B cell (primary cell): ENCODE data around the gene KLHL24. TPM values are rescaled to one million over a fixed set of nuclear protein-coding genes. Genes with fewer than 3 reads are reported as not detected.

Experiments
- ATAC-seq: fragments of 200-7000 bp; cut with Tn5 transposase; one replicate; pipeline ENCODE4 v1.10.0; 2021; ENCODE audit warnings: low read depth, mild to moderate bottlenecking, moderate number of reproducible peaks, moderate library complexity
- CTCF ChIA-PET: fragments of 350-600 bp; sonication (Branson Sonifier 250); formaldehyde crosslinking; loops from one replicate; lab custom pipeline; 2021; ENCODE audit warnings: antibody characterized with exemption, inconsistent platforms; lab: Charles Lee
- POLR2A ChIA-PET: fragments of 350-600 bp; sonication (Branson Sonifier 250); formaldehyde crosslinking; loops from one replicate; lab custom pipeline; 2021; ENCODE audit warnings: antibody characterized with exemption; lab: Charles Lee
- DNase-seq: peaks from one replicate; pipeline ENCODE4 v3.0.0; 2013
- H2AFZ ChIP-seq: 2 replicates; pipeline ENCODE4 v1.6.1; 2012; ENCODE audit warnings: mild to moderate bottlenecking, low read depth, low read length; ENCODE audit not compliant: insufficient read depth, poor library complexity, severe bottlenecking
- H3K27ac ChIP-seq, 2 donors: 1 replicate in 1 of 2; 2 replicates in 1 of 2; pipeline ENCODE4 v1.5.1; 2012 to 2013; ENCODE audit warnings: low read length in 2 of 2, mild to moderate bottlenecking in 2 of 2, moderate library complexity in 1 of 2
- H3K27me3 ChIP-seq, 4 experiments: fragments of 200-600 bp in 1 of 4; sonication (generic) in 1 of 4; replicated peaks in 1 of 4; 1 replicate in 2 of 4; 2 replicates in 2 of 4; pipeline versions ENCODE4 v1.6.1 to v1.7.0; 2013 to 2016; ENCODE audit warnings: low read length in 3 of 4, mild to moderate bottlenecking in 2 of 4, mixed read lengths in 1 of 4, moderate library complexity in 1 of 4; ENCODE audit not compliant: insufficient read depth in 4 of 4, control insufficient read depth in 3 of 4; ENCODE audit errors: control extremely low read depth in 1 of 4
- H3K36me3 ChIP-seq, 2 experiments: replicated peaks in 1 of 2; 1 replicate in 1 of 2; 2 replicates in 1 of 2; pipeline versions ENCODE4 v1.6.1 to v1.7.1; 2013; ENCODE audit warnings: low read length in 1 of 2; ENCODE audit not compliant: insufficient read depth in 2 of 2, control insufficient read depth in 1 of 2; ENCODE audit errors: control extremely low read depth in 1 of 2, extremely low read depth in 1 of 2
- H3K4me1 ChIP-seq, 2 donors: fragments of 200-600 bp in 1 of 2; sonication (generic) in 1 of 2; 1 replicate in 1 of 2; 2 replicates in 1 of 2; pipeline versions ENCODE4 v1.5.1 to v1.6.1; 2013 to 2017; ENCODE audit warnings: low read length in 2 of 2; ENCODE audit not compliant: control insufficient read depth in 2 of 2, insufficient read depth in 2 of 2
- H3K4me2 ChIP-seq: replicated peaks from 2 replicates; pipeline ENCODE3; 2012; ENCODE audit warnings: mild to moderate bottlenecking, low read depth, low read length; ENCODE audit not compliant: poor library complexity, severe bottlenecking
- H3K4me3 ChIP-seq, 5 experiments: fragments of 200-600 bp in 1 of 5; sonication (generic) in 1 of 5; 1 replicate in 3 of 5; 2 replicates in 2 of 5; pipeline versions ENCODE4 v1.5.1 to v1.7.0; 2011 to 2016; ENCODE audit warnings: low read length in 4 of 5, mild to moderate bottlenecking in 4 of 5, low read depth in 2 of 5, control low read depth in 1 of 5, moderate library complexity in 1 of 5; ENCODE audit not compliant: insufficient read depth in 1 of 5; ENCODE audit errors: control extremely low read depth in 1 of 5, extremely low read depth in 1 of 5
- H3K79me2 ChIP-seq: fragments of 200-600 bp; sonication (generic); one replicate; pipeline ENCODE4 v1.6.0; 2016; ENCODE audit warnings: low read length; ENCODE audit not compliant: control insufficient read depth, insufficient read depth
- H3K9ac ChIP-seq: fragments of 200-600 bp; sonication (generic); 2 replicates; pipeline ENCODE4 v1.6.1; 2017; ENCODE audit warnings: mild to moderate bottlenecking, low read length, moderate library complexity
- H3K9me3 ChIP-seq, 3 donors: one replicate each; pipeline versions ENCODE4 v1.6.1 to v1.7.1; 2013; ENCODE audit warnings: low read length in 2 of 3; ENCODE audit not compliant: control insufficient read depth in 2 of 3, insufficient read depth in 1 of 3; ENCODE audit errors: control extremely low read depth in 1 of 3
- H4K20me1 ChIP-seq: 2 replicates; pipeline ENCODE4 v1.6.0; 2012; ENCODE audit warnings: mild to moderate bottlenecking, low read length; ENCODE audit not compliant: insufficient read depth, control insufficient read depth, poor library complexity, severe bottlenecking
- H3K27ac Mint-ChIP-seq: one replicate; pipeline ENCODE4 v1.8.0; 2021; ENCODE audit warnings: mixed read lengths
- H3K27me3 Mint-ChIP-seq: one replicate; pipeline ENCODE4 v1.8.0; 2021; ENCODE audit warnings: mixed read lengths
- H3K4me1 Mint-ChIP-seq: one replicate; pipeline ENCODE4 v1.8.0; 2021; ENCODE audit warnings: mixed read lengths
- H3K4me3 Mint-ChIP-seq: one replicate; pipeline ENCODE4 v1.8.0; 2021; ENCODE audit warnings: mixed read lengths
- H3K9me3 Mint-ChIP-seq: one replicate; pipeline ENCODE4 v1.8.0; 2022; ENCODE audit warnings: mixed read lengths; ENCODE audit not compliant: insufficient read depth
- EZH2 ChIP-seq: IDR thresholded peaks from 2 replicates; pipeline ENCODE4 v1.6.1; 2012; ENCODE audit warnings: borderline replicate concordance, low read depth, mild to moderate bottlenecking, moderate library complexity, low read length; ENCODE audit not compliant: insufficient read depth, poor library complexity, severe bottlenecking
- WGBS: methylation state at CpG from one replicate; pipeline ENCODE4 v1.1.5; 2013; ENCODE audit warnings: missing lambda C conversion rate; ENCODE audit not compliant: insufficient coverage; 5-methylcytosine and 5-hydroxymethylcytosine counted together
- intact Hi-C: fragments of 100-400 bp; cut with micrococcal nuclease; formaldehyde crosslinking; loops from one replicate; pipeline ENCODE4 v1.10.0; 2022
- polyA plus RNA-seq: library from polyadenylated mRNA; depleted of rRNA; stranded (reverse); fragments of >200 nt; gene quantifications from 2 replicates; pipeline ENCODE4 v1.2.3, GENCODE V29; 2012
- total RNA-seq, 2 donors: library from RNA; stranded (reverse); fragments of 120-200 nt in 1 of 2; gene quantifications; 1 replicate in 1 of 2; 2 replicates in 1 of 2; pipeline versions ENCODE4 v1.2.3 to v1.2.4, GENCODE V29; 2013 to 2022
- TF ChIP-seq, protein P1 (sequence below): fragments of 200-600 bp; IDR thresholded peaks from one replicate; pipeline ENCODE4 v1.8.0; 2022; ENCODE audit warnings: antibody characterized with exemption, mild to moderate bottlenecking

KLHL24 gene
- total and polyA plus RNA-seq, 2 donors (not counting 1 experiment from before 2014, with no cell fraction given): 37.4 to 134 TPM

DNA sequence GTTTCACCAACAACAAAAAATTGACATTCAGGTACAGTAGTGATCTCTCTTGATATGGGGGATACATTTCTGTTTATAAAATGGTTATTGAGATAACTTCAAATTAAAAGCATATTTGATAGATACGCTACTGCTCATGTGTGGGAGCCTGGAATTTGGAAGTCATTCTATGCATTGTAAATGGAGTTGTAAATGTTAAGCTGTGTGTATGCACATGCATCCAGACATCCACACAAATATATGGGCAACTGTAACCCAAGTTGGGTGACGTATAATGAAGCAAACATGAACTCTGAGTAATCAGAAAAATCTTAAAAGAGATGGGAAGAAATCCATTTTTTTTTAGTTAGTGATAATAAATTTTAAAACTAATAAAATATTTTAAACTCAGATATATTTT is 9.8 kb downstream of the KLHL24 start:
- H3K4me3 Mint-ChIP-seq: no peak overlapping the region

DNA sequence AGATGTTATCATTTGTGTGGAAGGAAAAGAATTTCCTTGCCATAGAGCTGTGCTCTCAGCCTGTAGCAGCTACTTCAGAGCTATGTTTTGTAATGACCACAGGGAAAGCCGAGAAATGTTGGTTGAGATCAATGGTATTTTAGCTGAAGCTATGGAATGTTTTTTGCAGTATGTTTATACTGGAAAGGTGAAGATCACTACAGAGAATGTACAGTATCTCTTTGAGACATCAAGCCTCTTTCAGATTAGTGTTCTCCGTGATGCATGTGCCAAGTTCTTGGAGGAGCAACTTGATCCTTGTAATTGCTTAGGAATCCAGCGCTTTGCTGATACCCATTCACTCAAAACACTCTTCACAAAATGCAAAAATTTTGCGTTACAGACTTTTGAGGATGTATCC is 15.1 kb downstream of the KLHL24 start:
- Histone ChIP-seq H3K79me2 (peaks cover 71% of the 10 kb centered on the region), H3K27ac (no peak overlapping the region), H2AFZ (no peak overlapping the region), H3K4me1 (no peaks in the 10 kb centered on the region), H3K9ac (no peak overlapping the region), H3K36me3 (peaks cover 10 to 75% of the 10 kb centered on the region in 2 experiments), H3K4me3 (no peak overlapping the region), H3K27me3 (no peaks in the 10 kb centered on the region), H3K9me3 (peaks cover 19 to 48% (median 42%) of the 10 kb centered on the region in 3 donors), H4K20me1 (peaks cover 31% of the 10 kb centered on the region), H3K4me2 (no peak overlapping the region)
- 100% methylated on average over 3 of the region's 4 CpGs for WGBS
- Mint-ChIP-seq H3K9me3 (peaks cover 13% of the 10 kb centered on the region), H3K4me1 (no peaks in the 10 kb centered on the region), H3K4me3 (no peak overlapping the region), H3K27me3 (no peaks in the 10 kb centered on the region), H3K27ac (no peak overlapping the region)
- no peak for TF ChIP-seq EZH2
- TF ChIP-seq, protein P1, sequence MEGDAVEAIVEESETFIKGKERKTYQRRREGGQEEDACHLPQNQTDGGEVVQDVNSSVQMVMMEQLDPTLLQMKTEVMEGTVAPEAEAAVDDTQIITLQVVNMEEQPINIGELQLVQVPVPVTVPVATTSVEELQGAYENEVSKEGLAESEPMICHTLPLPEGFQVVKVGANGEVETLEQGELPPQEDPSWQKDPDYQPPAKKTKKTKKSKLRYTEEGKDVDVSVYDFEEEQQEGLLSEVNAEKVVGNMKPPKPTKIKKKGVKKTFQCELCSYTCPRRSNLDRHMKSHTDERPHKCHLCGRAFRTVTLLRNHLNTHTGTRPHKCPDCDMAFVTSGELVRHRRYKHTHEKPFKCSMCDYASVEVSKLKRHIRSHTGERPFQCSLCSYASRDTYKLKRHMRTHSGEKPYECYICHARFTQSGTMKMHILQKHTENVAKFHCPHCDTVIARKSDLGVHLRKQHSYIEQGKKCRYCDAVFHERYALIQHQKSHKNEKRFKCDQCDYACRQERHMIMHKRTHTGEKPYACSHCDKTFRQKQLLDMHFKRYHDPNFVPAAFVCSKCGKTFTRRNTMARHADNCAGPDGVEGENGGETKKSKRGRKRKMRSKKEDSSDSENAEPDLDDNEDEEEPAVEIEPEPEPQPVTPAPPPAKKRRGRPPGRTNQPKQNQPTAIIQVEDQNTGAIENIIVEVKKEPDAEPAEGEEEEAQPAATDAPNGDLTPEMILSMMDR: no peak
- CTCF ChIA-PET: no interaction called here
- POLR2A ChIA-PET: no interaction called here
- ATAC-seq (no peak), DNase-seq (no peak)
- intact Hi-C loops: no loop called here

More for the DNA sequence above, 9.8 kb downstream of the KLHL24 start:
- H3K4me2 ChIP-seq: no peak overlapping the region
- CTCF ChIA-PET: interaction anchor here (0.7 to 1.8 kb wide), 3 partner anchors 8 to 192 kb away, joined by 3 to 6 read pairs (median 3); no protein-coding TSS in a partner anchor
- Mint-ChIP-seq H3K4me1 (peaks cover 7% of the 10 kb centered on the region), H3K27me3 (no peaks in the 10 kb centered on the region), H3K9me3 (no peaks in the 10 kb centered on the region), H3K27ac (no peak overlapping the region)
- H3K36me3 ChIP-seq: peaks cover 15 to 50% of the 10 kb centered on the region in 2 experiments
- TF ChIP-seq, protein P1: no peak
- TF ChIP-seq EZH2: no peak
- peaks cover 58% of the 10 kb centered on the region for H4K20me1 ChIP-seq
- no CpG with 5 or more reads among the region's 2 CpGs for WGBS
- no peak overlapping the region for H2AFZ ChIP-seq
- no peaks in the 10 kb centered on the region for H3K27me3 ChIP-seq
- H3K9ac ChIP-seq: no peak overlapping the region
- no peaks in the 10 kb centered on the region for H3K4me1 ChIP-seq
- H3K9me3 ChIP-seq: peaks cover 0 to 18% (median under 1%) of the 10 kb centered on the region in 3 donors
- DNase-seq (no peak), ATAC-seq (no peak)
- H3K27ac ChIP-seq: no peak overlapping the region
- POLR2A ChIA-PET: no interaction called here
- H3K4me3 ChIP-seq: no peak overlapping the region
- intact Hi-C loops: no loop called here
- H3K79me2 ChIP-seq: peaks cover 89% of the 10 kb centered on the region
